Measurements from ENCODE around the gene FCN2. TPM values are rescaled to one million over a fixed set of nuclear protein-coding genes. Genes with fewer than 3 reads are reported as not detected.
"Not testable (repeated sequence)": the region's sequence is repeated elsewhere in the genome, so short reads cannot be mapped to it uniquely, and the experiment has no call there.

Gene FCN2
- total RNA-seq, 1 donor from 2014 or later: not detected

GRCh38 chr9:134855900-134856377 lies 24.7 kb upstream of the FCN2 start:
- H3K4me3 Mint-ChIP-seq (ENCODE audit: unreplicated experiment): no peak overlapping the region
- H3K27me3 Mint-ChIP-seq (ENCODE audit: unreplicated experiment): no peaks in the 10 kb centered on the region
- no peaks in the 10 kb centered on the region for H3K4me1 Mint-ChIP-seq (ENCODE audit: unreplicated experiment)
- TF ChIP-seq CTCF (IDR thresholded peaks at IDR 0.05; ENCODE audit: unreplicated experiment): no peak
- H3K27ac Mint-ChIP-seq (ENCODE audit: unreplicated experiment): no peak overlapping the region
- H3K9me3 Mint-ChIP-seq (ENCODE audit: unreplicated experiment): no peaks in the 10 kb centered on the region
- no peaks in the 10 kb centered on the region for H3K36me3 Mint-ChIP-seq (ENCODE audit: low read depth, unreplicated experiment)
- no peak for DNase-seq (ENCODE audit: low spot score)

- not testable (repeated sequence) for H3K4me1 Mint-ChIP-seq (ENCODE audit: unreplicated experiment); H3K4me3 Mint-ChIP-seq (ENCODE audit: unreplicated experiment); H3K27me3 Mint-ChIP-seq (ENCODE audit: unreplicated experiment); DNase-seq (ENCODE audit: low spot score); H3K9me3 Mint-ChIP-seq (ENCODE audit: unreplicated experiment); H3K36me3 Mint-ChIP-seq (ENCODE audit: low read depth, unreplicated experiment); H3K27ac Mint-ChIP-seq (ENCODE audit: unreplicated experiment)
Measured at GRCh38 chr9:134857451-134857850, 23.2 kb upstream of the FCN2 start.

- H3K9me3 Mint-ChIP-seq (ENCODE audit: unreplicated experiment): no peaks in the 10 kb centered on the region
Measured at GRCh38 chr9:134858051-134858841, 22.4 kb upstream of the FCN2 start.

GRCh38 chr9:134860510-134860909 lies 20.1 kb upstream of the FCN2 start:
- H3K4me3 Mint-ChIP-seq (ENCODE audit: unreplicated experiment): no peak overlapping the region
- H3K9me3 Mint-ChIP-seq (ENCODE audit: unreplicated experiment): no peaks in the 10 kb centered on the region
- H3K27ac Mint-ChIP-seq (ENCODE audit: unreplicated experiment): no peak overlapping the region
- no peak for TF ChIP-seq CTCF (IDR thresholded peaks at IDR 0.05; ENCODE audit: unreplicated experiment)
- H3K36me3 Mint-ChIP-seq (ENCODE audit: low read depth, unreplicated experiment): no peaks in the 10 kb centered on the region
- no peak for DNase-seq (ENCODE audit: low spot score)
- H3K27me3 Mint-ChIP-seq (ENCODE audit: unreplicated experiment): no peaks in the 10 kb centered on the region
- no peaks in the 10 kb centered on the region for H3K4me1 Mint-ChIP-seq (ENCODE audit: unreplicated experiment)

More at GRCh38 chr9:134858051-134858841, 22.4 kb upstream of the FCN2 start:
- TF ChIP-seq CTCF (IDR thresholded peaks at IDR 0.05; ENCODE audit: unreplicated experiment): no peak
- H3K27me3 Mint-ChIP-seq (ENCODE audit: unreplicated experiment): no peaks in the 10 kb centered on the region
- H3K4me3 Mint-ChIP-seq (ENCODE audit: unreplicated experiment): no peak overlapping the region
- H3K36me3 Mint-ChIP-seq (ENCODE audit: low read depth, unreplicated experiment): no peaks in the 10 kb centered on the region
- H3K27ac Mint-ChIP-seq (ENCODE audit: unreplicated experiment): no peak overlapping the region
- no peak for DNase-seq (ENCODE audit: low spot score)
- H3K4me1 Mint-ChIP-seq (ENCODE audit: unreplicated experiment): no peaks in the 10 kb centered on the region

- Mint-ChIP-seq H3K27me3 (ENCODE audit: unreplicated experiment) (no peaks in the 10 kb centered on the region), H3K4me3 (ENCODE audit: unreplicated experiment) (no peak overlapping the region), H3K4me1 (ENCODE audit: unreplicated experiment) (no peaks in the 10 kb centered on the region), H3K36me3 (ENCODE audit: low read depth, unreplicated experiment) (no peaks in the 10 kb centered on the region), H3K9me3 (ENCODE audit: unreplicated experiment) (no peaks in the 10 kb centered on the region), H3K27ac (ENCODE audit: unreplicated experiment) (no peak overlapping the region)
- no peak for DNase-seq (ENCODE audit: low spot score)
- no peak for TF ChIP-seq CTCF (IDR thresholded peaks at IDR 0.05; ENCODE audit: unreplicated experiment)
Measured at GRCh38 chr9:134861595-134862334, 18.8 kb upstream of the FCN2 start.
